CD14-positive monocyte (primary cell): ENCODE data around the gene FAM83G. TPM values are rescaled to one million over a fixed set of nuclear protein-coding genes. Genes with fewer than 3 reads are reported as not detected.

Experiments used
- DNase-seq, 3 donors: peaks; one replicate each; pipeline ENCODE4 v3.0.0-alpha.2; 2011 to 2022
- H2AFZ ChIP-seq: 2 replicates; pipeline ENCODE4 v1.6.0; 2012; ENCODE audit warnings: mild to moderate bottlenecking, low read depth, low read length, inconsistent platforms; ENCODE audit not compliant: insufficient read depth, poor library complexity, severe bottlenecking
- H3K27ac ChIP-seq, 2 donors: 1 replicate in 1 of 2; 2 replicates in 1 of 2; pipeline ENCODE4 v1.5.1; 2012 to 2013; ENCODE audit warnings: low read length in 2 of 2, control low read depth in 1 of 2, inconsistent platforms in 1 of 2, low read depth in 1 of 2, mild to moderate bottlenecking in 1 of 2
- H3K27me3 ChIP-seq, 2 donors: one replicate each; pipeline versions ENCODE4 v1.6.0 to v1.6.1; 2011 to 2013; ENCODE audit warnings: low read length in 2 of 2; ENCODE audit not compliant: control insufficient read depth in 2 of 2, insufficient read depth in 2 of 2
- H3K36me3 ChIP-seq, 2 donors: replicated peaks in 1 of 2; 1 replicate in 1 of 2; 2 replicates in 1 of 2; pipeline versions ENCODE4 v1.5.1 to v1.6.1; 2012 to 2013; ENCODE audit warnings: low read length in 2 of 2, control low read depth in 1 of 2, inconsistent platforms in 1 of 2, mild to moderate bottlenecking in 1 of 2; ENCODE audit not compliant: insufficient read depth in 2 of 2, control insufficient read depth in 1 of 2
- H3K4me1 ChIP-seq, 2 donors: 1 replicate in 1 of 2; 2 replicates in 1 of 2; pipeline versions ENCODE4 v1.5.1 to v1.6.1; 2012 to 2013; ENCODE audit warnings: low read length in 2 of 2, control low read depth in 1 of 2, inconsistent platforms in 1 of 2, mild to moderate bottlenecking in 1 of 2, moderate library complexity in 1 of 2; ENCODE audit not compliant: insufficient read depth in 2 of 2, control insufficient read depth in 1 of 2
- H3K4me2 ChIP-seq: replicated peaks from 2 replicates; pipeline ENCODE3; 2012; ENCODE audit warnings: low read length, moderate library complexity, mild to moderate bottlenecking; ENCODE audit not compliant: poor library complexity, severe bottlenecking; ENCODE audit errors: extremely low read depth
- H3K4me3 ChIP-seq, 3 experiments: fragments of 200-600 bp in 1 of 3; sonication (generic) in 1 of 3; replicated peaks in 1 of 3; 1 replicate in 2 of 3; 2 replicates in 1 of 3; pipeline ENCODE4 v1.5.1; 2011 to 2013; ENCODE audit warnings: low read length in 3 of 3, mild to moderate bottlenecking in 3 of 3, control low read depth in 2 of 3, low read depth in 2 of 3, inconsistent platforms in 1 of 3, moderate library complexity in 1 of 3
- H3K79me2 ChIP-seq: 2 replicates; pipeline ENCODE4 v1.6.0; 2012; ENCODE audit warnings: mild to moderate bottlenecking, control low read depth, inconsistent platforms, low read length, moderate library complexity; ENCODE audit not compliant: insufficient read depth
- H3K9ac ChIP-seq: 2 replicates; pipeline ENCODE4 v1.6.0; 2017; ENCODE audit warnings: low read length, mild to moderate bottlenecking; ENCODE audit not compliant: insufficient read depth, poor library complexity, severe bottlenecking
- H3K9me3 ChIP-seq, 2 donors: replicated peaks in 1 of 2; 1 replicate in 1 of 2; 2 replicates in 1 of 2; pipeline versions ENCODE4 v1.5.1 to v1.6.1; 2012 to 2013; ENCODE audit warnings: low read length in 2 of 2, control low read depth in 1 of 2; ENCODE audit not compliant: control insufficient read depth in 1 of 2, insufficient read depth in 1 of 2
- H4K20me1 ChIP-seq: 2 replicates; pipeline ENCODE4 v1.6.0; 2012; ENCODE audit warnings: mild to moderate bottlenecking, low read length, control low read depth, moderate library complexity; ENCODE audit not compliant: insufficient read depth
- H3K27ac Mint-ChIP-seq, 7 donors: one replicate each; pipeline ENCODE4 v1.8.0; 2020; ENCODE audit warnings: mild to moderate bottlenecking in 7 of 7, mixed read lengths in 7 of 7, moderate library complexity in 6 of 7, inconsistent platforms in 2 of 7
- H3K27me3 Mint-ChIP-seq, 3 donors: one replicate each; pipeline ENCODE4 v1.8.0; 2021 to 2022; ENCODE audit warnings: low read depth in 3 of 3, mild to moderate bottlenecking in 3 of 3, mixed read lengths in 3 of 3, moderate library complexity in 3 of 3, inconsistent platforms in 1 of 3
- H3K36me3 Mint-ChIP-seq, 2 donors: one replicate each; pipeline ENCODE4 v1.8.0; 2020; ENCODE audit warnings: mixed read lengths in 2 of 2, inconsistent platforms in 1 of 2, mild to moderate bottlenecking in 1 of 2
- H3K4me1 Mint-ChIP-seq: one replicate; pipeline ENCODE4 v1.8.0; 2020; ENCODE audit warnings: mild to moderate bottlenecking, mixed read lengths
- H3K4me3 Mint-ChIP-seq, 2 donors: one replicate each; pipeline ENCODE4 v1.8.0; 2020; ENCODE audit warnings: mild to moderate bottlenecking in 2 of 2, mixed read lengths in 2 of 2, moderate library complexity in 1 of 2
- H3K9me3 Mint-ChIP-seq, 7 donors: one replicate each; pipeline ENCODE4 v1.8.0; 2020 to 2022; ENCODE audit warnings: mixed read lengths in 7 of 7, mild to moderate bottlenecking in 6 of 7, moderate library complexity in 6 of 7, inconsistent platforms in 2 of 7
- CTCF ChIP-seq: fragments of 200-600 bp; IDR thresholded peaks from one replicate; pipeline ENCODE4 v1.8.0; 2022; ENCODE audit warnings: antibody characterized with exemption, mild to moderate bottlenecking
- WGBS: methylation state at CpG from one replicate; pipeline ENCODE4 v1.1.5; 2013; ENCODE audit warnings: missing lambda C conversion rate; ENCODE audit not compliant: insufficient coverage; 5-methylcytosine and 5-hydroxymethylcytosine counted together
- intact Hi-C, 2 donors: fragments of 100-400 bp; cut with micrococcal nuclease; formaldehyde crosslinking; loops; one replicate each; pipeline versions ENCODE4 v1.15.0 to v1.15.1; 2023
- polyA plus RNA-seq, 3 donors: library from polyadenylated mRNA; depleted of rRNA in 1 of 3; unstranded in 2 of 3; stranded (reverse) in 1 of 3; fragments of 300-500 nt in 2 of 3; fragments of >200 nt in 1 of 3; fragmentation: Illumina TruSeq in 2 of 3; gene quantifications; 1 replicate in 2 of 3; 2 replicates in 1 of 3; pipeline ENCODE4 v1.2.3, GENCODE V29; 2012 to 2021

Gene FAM83G
- polyA plus RNA-seq, 3 donors: 0.04 to 0.17 (median 0.08) TPM

GRCh38 chr17:18932360-18933055 lies 72.1 kb downstream of the FAM83G start:
- Histone ChIP-seq H3K9me3 (no peaks in the 10 kb centered on the region), H3K9ac (no peak overlapping the region), H3K27ac (no peak overlapping the region), H4K20me1 (no peaks in the 10 kb centered on the region), H3K79me2 (no peaks in the 10 kb centered on the region), H2AFZ (no peak overlapping the region), H3K4me1 (no peaks in the 10 kb centered on the region), H3K27me3 (no peaks in the 10 kb centered on the region), H3K36me3 (peaks cover 31 to 36% of the 10 kb centered on the region in 2 donors), H3K4me3 (no peak overlapping the region), H3K4me2 (no peak overlapping the region)
- peak in 2 of 3 donors; percentile 3 to 12 for DNase-seq
- peaks cover 14% of the 10 kb centered on the region for H3K4me1 Mint-ChIP-seq
- H3K27me3 Mint-ChIP-seq: peaks cover 0 to 12% (median 7%) of the 10 kb centered on the region in 3 donors
- peaks cover 35 to 39% of the 10 kb centered on the region in 2 donors for H3K36me3 Mint-ChIP-seq
- H3K27ac Mint-ChIP-seq: peak overlapping the region in 6 of 7 donors; percentile 62 to 86 (median 71)
- H3K4me3 Mint-ChIP-seq: no peak overlapping the region
- intact Hi-C loops: no loop called here
- no peak for TF ChIP-seq CTCF
- 45% methylated on average over 5 of the region's 5 CpGs for WGBS
- peaks cover 0 to 1% (median 0%) of the 10 kb centered on the region in 7 donors for H3K9me3 Mint-ChIP-seq

- Histone ChIP-seq H3K9ac (no peak overlapping the region), H2AFZ (no peak overlapping the region), H3K9me3 (no peaks in the 10 kb centered on the region), H3K36me3 (peaks cover 44 to 68% of the 10 kb centered on the region in 2 donors), H3K79me2 (no peaks in the 10 kb centered on the region), H3K4me3 (no peak overlapping the region), H3K27ac (no peak overlapping the region), H4K20me1 (no peaks in the 10 kb centered on the region), H3K27me3 (no peaks in the 10 kb centered on the region), H3K4me1 (no peaks in the 10 kb centered on the region), H3K4me2 (no peak overlapping the region)
- 95% methylated on average over 4 of the region's 9 CpGs for WGBS
- no peak for TF ChIP-seq CTCF
- intact Hi-C loops: no loop called here
- no peak overlapping the region for H3K4me3 Mint-ChIP-seq
- peaks cover 13% of the 10 kb centered on the region for H3K4me1 Mint-ChIP-seq
- no peak for DNase-seq
- no peak overlapping the region for H3K27ac Mint-ChIP-seq
- H3K9me3 Mint-ChIP-seq: peaks cover 0 to 1% (median 0%) of the 10 kb centered on the region in 7 donors
- H3K27me3 Mint-ChIP-seq: peaks cover 0 to 2% (median 1%) of the 10 kb centered on the region in 3 donors
- peaks cover 47 to 65% of the 10 kb centered on the region in 2 donors for H3K36me3 Mint-ChIP-seq
These were observed 75.9 kb downstream of the FAM83G start for GRCh38 chr17:18928628-18929125.
